SU-DHL-6 (cell line): Measurements from ENCODE around the gene MTMR11.

ENCODE experiments used
- EZH2phosphoT487 ChIP-seq: fragments of 200-600 bp; sonication (generic), shearing (Covaris generic); conservative IDR thresholded peaks from 2 replicates; pipeline ENCODE4 v1.6.1; 2018; ENCODE audit warnings: mild to moderate bottlenecking, antibody characterized with exemption, low read length, moderate library complexity, mixed read lengths
- TF ChIP-seq, protein P1 (sequence below): fragments of 200-600 bp; sonication (generic); IDR thresholded peaks from one replicate; pipeline ENCODE4 v1.5.1; 2017; ENCODE audit warnings: antibody characterized with exemption, mild to moderate bottlenecking, low read length, moderate library complexity; ENCODE audit not compliant: insufficient read depth, poor library complexity, severe bottlenecking

- TF ChIP-seq, protein P1, sequence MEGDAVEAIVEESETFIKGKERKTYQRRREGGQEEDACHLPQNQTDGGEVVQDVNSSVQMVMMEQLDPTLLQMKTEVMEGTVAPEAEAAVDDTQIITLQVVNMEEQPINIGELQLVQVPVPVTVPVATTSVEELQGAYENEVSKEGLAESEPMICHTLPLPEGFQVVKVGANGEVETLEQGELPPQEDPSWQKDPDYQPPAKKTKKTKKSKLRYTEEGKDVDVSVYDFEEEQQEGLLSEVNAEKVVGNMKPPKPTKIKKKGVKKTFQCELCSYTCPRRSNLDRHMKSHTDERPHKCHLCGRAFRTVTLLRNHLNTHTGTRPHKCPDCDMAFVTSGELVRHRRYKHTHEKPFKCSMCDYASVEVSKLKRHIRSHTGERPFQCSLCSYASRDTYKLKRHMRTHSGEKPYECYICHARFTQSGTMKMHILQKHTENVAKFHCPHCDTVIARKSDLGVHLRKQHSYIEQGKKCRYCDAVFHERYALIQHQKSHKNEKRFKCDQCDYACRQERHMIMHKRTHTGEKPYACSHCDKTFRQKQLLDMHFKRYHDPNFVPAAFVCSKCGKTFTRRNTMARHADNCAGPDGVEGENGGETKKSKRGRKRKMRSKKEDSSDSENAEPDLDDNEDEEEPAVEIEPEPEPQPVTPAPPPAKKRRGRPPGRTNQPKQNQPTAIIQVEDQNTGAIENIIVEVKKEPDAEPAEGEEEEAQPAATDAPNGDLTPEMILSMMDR, result no peak
- TF ChIP-seq EZH2phosphoT487, result no peak
Measured at GRCh38 chr1:149925345-149925744, 11.3 kb downstream of the MTMR11 start.
